ENCODE measurements around the gene NTSR1.
"Not testable (repeated sequence)": the region's sequence is repeated elsewhere in the genome, so short reads cannot be mapped to it uniquely, and the experiment has no call there.

The NTSR1 gene

DNA sequence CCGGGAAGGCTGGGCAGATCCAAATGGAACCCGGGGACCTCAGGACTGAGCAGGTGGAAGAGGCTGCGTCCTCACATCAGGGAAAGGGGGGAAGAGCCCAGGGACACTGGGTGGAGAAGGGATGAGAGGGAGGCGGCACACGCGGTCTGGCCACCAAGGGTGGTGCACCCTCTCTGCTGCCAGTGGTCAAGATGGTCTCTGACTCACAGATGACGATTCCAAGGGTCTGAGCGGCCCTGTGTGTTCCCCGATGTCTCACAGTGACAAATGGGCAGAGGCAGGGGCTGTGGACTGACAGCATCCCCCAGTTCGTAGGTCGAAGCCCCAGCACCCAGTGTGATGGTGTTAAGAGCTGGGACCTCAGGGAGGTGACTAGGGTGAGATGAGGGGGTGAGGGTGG lies 34.3 kb upstream of the NTSR1 start:
- DNase-seq (ENCODE audit: low spot score), result no peak

GRCh38 chr20:62675156-62675876 lies 33.3 kb upstream of the NTSR1 start:
- peak; percentile 64 for DNase-seq (ENCODE audit: low spot score)

DNA sequence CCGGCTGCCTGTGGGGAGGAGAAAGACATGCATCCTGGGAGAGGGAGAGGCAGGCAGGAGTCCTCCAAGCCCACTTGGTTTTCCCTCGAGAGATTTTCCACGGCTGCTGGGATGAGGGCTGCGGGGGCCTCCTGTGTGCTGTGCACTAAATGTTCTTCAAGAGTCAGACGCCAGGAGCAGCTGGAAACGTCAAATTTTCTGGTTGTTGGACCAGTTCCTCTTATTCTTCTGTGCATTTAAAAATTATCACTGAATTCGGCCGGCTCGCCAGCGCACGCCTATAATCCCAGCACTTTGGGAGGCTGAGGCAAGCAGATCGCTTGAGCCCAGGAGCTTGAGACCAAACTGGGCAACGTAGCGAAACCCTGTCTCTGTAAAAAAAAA lies 32.8 kb upstream of the NTSR1 start:
- DNase-seq (ENCODE audit: low spot score), result no peak

DNA sequence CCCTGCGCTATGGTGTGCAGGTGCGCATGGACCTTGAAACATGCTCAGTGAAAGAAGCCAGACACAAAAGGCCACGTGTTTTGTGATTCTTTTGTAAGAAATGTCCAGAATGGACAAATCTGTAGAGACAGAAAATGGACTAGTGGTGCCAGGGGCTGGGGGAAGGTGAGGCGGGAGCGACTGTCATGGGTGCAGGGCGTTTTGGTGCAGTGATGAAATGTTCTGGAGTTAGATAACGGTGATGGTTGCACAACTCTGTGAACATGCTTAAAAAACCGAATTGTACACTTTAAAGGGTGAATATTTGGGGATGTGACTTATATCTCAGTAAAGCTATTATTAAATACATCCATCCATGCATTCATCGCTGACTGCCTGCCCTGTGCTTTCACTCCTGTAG lies 31.7 kb upstream of the NTSR1 start:
- no peak for DNase-seq (ENCODE audit: low spot score)

- no peak for DNase-seq (ENCODE audit: low spot score)
Observed at GRCh38 chr20:62677678-62678077, 31.0 kb upstream of the NTSR1 start.

DNA sequence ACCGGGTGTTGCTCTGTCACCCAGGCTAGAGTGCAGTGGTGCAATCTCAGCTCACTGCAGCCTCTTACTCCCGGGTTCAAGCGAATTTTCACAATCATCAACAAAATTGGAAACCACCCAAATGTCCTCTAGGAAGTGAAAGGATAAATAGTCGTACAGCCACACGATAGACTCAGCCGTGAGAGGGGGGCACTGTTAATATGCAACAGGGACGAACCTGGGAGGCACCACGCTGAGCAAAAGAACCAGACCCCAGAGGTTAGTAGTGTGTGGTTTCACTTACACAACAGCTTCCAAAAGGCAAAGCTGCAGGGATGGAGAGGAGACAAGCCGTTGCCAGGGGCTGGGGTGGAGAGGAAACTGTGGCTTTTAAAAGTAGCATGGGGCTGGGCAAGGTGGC lies 30.1 kb upstream of the NTSR1 start:
- no peak for DNase-seq (ENCODE audit: low spot score)

DNA sequence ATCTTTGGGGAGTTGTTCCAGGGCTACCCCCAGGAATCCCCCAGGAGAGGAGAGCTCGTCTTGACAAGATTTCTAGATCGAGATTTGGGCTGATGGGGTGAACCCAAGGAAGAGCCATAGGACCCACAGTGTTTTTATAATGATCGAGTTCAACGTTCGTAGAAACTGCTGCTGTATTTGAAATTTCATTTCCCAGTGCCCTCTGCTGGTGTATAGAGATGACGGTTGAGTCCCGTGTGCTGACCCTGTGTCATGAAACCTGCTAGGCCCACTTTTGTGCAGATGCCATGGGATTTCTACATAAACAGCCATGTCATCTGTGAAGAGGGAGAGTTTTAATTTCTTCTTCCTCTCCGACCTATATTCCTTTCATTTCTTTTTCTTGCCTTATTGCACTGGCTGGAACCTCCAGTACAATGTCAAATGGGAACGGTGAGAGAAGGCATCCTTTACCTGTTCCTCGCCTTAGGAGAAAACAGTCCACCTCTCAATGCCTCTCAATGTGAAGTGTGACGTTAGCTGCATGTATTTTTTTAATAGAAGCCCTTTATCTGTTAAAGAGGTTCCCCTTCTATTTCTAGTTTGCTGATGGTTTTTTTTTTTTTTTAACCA lies 28.6 kb upstream of the NTSR1 start:
- DNase-seq (ENCODE audit: low spot score), result no peak

DNA sequence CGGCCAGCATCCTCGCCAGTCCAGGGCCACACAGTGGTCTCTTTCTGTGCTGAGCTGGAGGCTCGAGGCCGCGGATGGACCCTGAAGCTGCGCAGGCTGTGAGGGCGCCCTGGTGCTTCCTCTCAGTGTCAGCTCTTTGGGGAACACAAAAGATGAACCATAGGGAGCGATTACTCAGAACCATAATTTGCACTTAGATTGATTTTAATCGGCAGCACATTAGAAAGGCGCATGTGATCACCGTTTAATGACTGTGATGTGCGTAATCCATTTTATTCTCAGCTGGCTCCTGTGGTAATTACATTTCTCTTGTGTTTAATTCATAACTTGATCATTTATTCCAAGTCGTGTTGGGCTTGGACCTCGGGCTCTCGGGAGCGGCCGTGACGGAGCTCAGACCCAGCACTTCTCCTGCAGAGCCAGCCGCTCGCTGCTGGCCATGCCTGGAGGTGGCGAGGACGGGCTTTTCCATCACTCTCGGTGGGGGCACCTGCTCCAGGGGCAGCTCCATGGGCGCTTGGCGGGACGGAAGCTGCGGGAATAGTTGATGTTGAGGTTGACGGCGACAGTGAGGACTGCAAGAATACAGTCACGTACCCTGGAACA lies 25.6 kb upstream of the NTSR1 start:
- DNase-seq (ENCODE audit: low spot score), result no peak

- DNase-seq (ENCODE audit: low spot score), result not testable (repeated sequence)
Observed at GRCh38 chr20:62683660-62684322, 24.8 kb upstream of the NTSR1 start.

- DNase-seq (ENCODE audit: low spot score), result no peak
Observed at GRCh38 chr20:62684981-62685380, 23.7 kb upstream of the NTSR1 start.

- DNase-seq (ENCODE audit: low spot score), result no peak
Observed at GRCh38 chr20:62685781-62686555, 22.7 kb upstream of the NTSR1 start.

DNA sequence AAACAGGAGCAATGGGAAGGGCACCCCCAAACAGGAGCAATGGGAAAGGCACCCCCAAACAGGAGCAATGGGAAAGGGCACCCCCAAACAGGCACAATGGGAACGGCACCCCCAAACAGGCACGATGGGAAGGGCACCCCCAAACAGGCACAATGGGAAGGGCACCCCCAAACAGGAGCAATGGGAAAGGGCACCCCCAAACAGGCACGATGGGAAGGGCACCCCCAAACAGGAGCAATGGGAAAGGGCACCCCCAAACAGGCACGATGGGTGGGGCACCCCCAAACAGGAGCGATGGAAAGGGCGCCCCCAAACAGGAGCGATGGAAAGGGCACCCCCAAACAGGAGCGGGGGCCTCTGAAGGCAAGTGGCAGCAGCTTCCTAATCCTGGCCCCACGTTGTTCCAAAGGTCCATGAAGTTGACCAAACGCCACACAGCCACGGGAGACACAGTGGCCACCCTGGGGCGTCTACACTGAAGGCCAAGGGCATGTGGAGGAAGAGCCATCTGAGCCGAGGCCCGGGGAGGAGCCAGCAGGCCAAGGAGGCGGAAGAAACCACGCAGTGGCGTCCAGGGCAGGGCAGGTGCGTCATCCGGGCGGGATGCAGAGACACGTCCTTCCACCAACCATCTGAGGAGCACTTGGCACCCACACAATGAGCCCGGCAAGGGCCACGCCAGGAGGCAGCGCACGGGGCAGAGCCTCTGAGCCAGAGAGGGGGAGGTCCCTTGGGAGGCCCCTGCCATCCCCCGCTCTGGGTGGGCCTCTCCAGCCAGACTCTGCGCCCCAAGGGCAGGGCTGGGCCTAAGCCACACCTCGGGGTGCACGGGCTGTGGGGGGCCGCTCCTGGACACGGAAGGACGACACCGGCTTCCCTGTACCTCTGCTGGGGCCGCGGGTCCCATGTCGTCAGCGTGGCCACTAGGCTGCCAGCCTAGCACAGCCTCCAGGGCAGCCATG lies 21.5 kb upstream of the NTSR1 start:
- no peak for DNase-seq (ENCODE audit: low spot score)

DNA sequence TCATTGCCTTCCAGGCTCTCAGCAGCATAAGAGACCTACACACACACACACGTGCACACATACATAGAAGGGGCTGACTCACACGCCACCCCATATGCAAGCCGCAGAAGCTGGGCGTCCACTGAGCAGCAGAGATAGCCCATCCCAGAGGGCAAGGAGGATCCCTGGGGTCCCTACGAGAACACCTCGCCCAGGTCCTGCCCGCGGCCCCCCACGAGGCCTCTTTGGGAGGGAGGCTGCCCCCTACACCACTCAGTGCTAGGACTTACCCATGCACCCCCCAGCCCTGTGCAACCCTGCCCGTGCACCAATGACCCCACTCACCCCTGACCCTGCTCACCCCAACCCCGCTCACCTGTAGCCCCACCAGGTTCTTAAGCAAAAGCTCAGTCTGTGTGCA lies 20.6 kb upstream of the NTSR1 start:
- no peak for DNase-seq (ENCODE audit: low spot score)

DNA sequence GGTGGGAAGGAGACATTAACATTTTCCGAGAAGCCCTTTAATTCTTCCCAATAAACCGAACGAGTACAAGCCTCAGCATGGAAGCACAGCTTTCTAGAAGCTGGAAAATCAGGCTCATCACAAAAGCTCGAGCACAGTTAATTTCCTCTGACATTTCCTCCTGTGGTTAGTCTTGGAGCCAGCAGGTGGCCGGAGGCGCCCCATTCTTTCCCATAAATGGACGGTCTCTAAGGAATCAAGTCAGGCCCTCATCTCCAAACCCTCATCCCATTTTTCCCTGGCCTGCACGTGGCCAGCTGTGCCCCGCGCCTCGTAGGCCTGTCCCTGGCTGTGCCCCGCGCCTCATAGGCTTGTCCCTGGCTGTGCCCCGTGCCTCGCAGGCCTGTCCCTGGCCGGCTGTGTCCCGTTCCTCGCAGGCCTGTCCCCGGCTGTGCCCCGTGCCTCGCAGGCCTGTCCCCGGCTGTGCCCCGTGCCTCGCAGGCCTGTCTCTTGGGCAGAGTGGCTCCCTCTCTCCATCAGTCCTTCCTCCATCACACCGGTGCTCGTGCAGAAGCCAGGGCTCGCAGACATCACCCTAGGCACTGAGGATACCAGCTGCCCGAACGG lies 19.7 kb upstream of the NTSR1 start:
- DNase-seq (ENCODE audit: low spot score), result no peak

GRCh38 chr20:62689861-62690260 lies 18.8 kb upstream of the NTSR1 start:
- DNase-seq (ENCODE audit: low spot score), result no peak

- no peak for DNase-seq (ENCODE audit: low spot score)
Observed at GRCh38 chr20:62690261-62690820, 18.3 kb upstream of the NTSR1 start.

- no peak for DNase-seq (ENCODE audit: low spot score)
Observed at GRCh38 chr20:62691487-62691886, 17.1 kb upstream of the NTSR1 start.

DNA sequence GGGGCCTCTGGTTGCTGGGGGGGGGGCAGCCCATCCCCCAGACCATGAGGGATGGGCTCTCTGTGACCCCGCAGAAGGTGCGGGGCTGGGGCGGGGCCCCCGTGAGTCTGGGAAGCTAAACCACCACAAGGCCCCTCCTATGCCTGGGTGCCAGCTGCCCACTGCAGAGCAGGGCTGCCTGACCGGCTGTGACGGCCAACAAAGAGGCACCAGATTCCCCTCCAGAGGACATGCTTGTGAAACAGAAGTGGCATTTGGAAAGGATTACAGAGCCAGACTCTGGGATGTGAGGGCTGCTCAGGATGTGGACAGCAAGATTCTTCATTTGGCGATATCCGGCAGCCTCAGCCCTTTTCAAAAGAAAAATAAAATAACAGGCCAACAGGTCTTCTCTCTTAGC lies 16.5 kb upstream of the NTSR1 start:
- no peak for DNase-seq (ENCODE audit: low spot score)

- DNase-seq (ENCODE audit: low spot score), result no peak
Observed at GRCh38 chr20:62692801-62693523, 15.7 kb upstream of the NTSR1 start.

DNA sequence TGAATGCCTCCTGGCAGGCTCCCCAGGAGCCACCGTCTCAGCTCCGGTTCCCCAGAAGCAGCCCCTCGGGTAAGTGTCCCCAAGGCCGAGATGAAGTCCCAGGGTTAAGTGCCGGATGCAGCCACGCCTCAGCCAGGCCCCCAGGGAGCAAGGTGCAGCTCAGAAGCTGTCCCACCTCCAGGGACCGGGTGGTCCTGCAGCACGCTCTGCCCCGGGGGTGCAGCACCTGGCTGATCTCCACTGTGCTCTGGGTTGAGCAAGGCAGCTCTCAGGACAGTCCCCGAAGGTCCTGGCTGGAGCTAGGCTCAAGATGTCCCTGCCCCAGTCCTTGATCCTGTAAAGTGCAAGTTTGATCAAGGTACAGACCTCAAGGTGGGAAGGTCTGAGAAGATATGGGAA lies 15.1 kb upstream of the NTSR1 start:
- DNase-seq (ENCODE audit: low spot score), result no peak

All from hepatic stellate cell (primary cell).